Measurements from ENCODE around the gene PTPN21. TPM values are rescaled to one million over a fixed set of nuclear protein-coding genes. Genes with fewer than 3 reads are reported as not detected.

The PTPN21 gene
- total RNA-seq (2022; extraction: Qiagen RNA extraction; ENCODE audit: low read depth): 7.5 to 10.1 TPM (median 9.6 TPM) in 5 replicates

GRCh38 chr14:88554457-88555286 lies at the start of gene PTPN21:
Gene PTPN21 (minus strand): TSS chr14:88555007. CDS start chr14:88550417, 4,590 bp downstream.

DNA sequence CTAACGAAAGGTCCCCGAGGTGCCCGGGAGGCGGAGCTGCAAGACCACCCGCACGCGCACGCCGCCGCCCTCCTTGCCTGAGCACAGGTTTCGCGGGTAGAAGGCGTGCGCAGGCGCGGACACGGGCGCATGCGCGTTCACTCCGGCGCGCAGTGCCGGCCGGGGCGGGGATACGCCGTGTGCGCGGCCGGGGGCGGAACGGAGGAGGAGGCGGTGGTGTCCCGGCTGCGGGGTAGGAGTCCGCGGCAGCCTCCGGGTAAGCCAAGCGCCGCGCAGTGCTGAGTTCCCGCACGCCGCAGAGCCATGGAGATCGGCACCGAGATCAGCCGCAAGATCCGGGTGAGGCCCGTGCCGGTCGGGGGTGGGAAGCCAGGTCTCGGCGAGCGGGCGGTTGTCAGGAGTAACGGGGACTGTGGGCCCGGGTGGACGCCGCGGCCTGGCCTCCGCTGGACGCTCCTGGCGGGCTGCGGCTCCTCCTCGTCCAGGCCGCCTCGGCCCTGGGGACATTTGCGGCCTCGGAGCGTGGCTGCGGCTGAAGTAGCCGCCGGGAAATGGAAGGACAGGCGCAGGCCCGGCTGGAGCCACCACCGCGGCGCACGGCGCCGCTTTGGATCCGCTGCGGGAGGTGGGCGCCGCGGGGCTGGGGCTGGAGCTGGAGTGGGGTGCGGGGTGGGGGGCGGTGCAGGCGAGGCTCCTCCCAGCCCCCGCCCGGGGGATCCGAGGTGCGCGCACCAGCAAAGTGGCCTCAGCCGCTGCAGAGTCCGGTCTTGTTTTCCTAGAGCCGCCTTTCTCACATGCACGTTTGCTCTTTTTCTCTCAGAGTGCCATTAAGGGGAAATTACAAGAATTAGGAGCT lies 8.3 kb upstream of the PTPN21 start, which contains the start of gene ZC3H14:
Gene ZC3H14 (plus strand): TSS at position 207 of the 856 bp plus-strand sequence. CDS start 97 bp downstream, at position 304.

Other genes with a start within 250 kb of the PTPN21 start
- not detected in 5 replicates for gene KCNK10, start 231.7 kb downstream of the PTPN21 start, total RNA-seq (2022; extraction: Qiagen RNA extraction; ENCODE audit: low read depth)
- gene SPATA7, start 169.3 kb downstream of the PTPN21 start, total RNA-seq (2022; extraction: Qiagen RNA extraction; ENCODE audit: low read depth): 2.9 to 6.3 TPM (median 3.8 TPM) in 5 replicates
- gene ZC3H14, start 8.0 kb upstream of the PTPN21 start, total RNA-seq (2022; extraction: Qiagen RNA extraction; ENCODE audit: low read depth): 60.4 to 68.9 TPM (median 62.7 TPM) in 5 replicates
- 0.45 to 1.5 TPM (median 0.55 TPM) in 5 replicates for gene EML5, start 237.9 kb upstream of the PTPN21 start, total RNA-seq (2022; extraction: Qiagen RNA extraction; ENCODE audit: low read depth)